HG03064 (cell line): ENCODE data around the gene NEDD9.
A peak's percentile ranks its signal among the peaks of the same experiment; 100 is the strongest.

Source experiments
- ATAC-seq: cut with Tn5 transposase; IDR thresholded peaks from one replicate; pipeline ENCODE4 v1.9.1; 2021; ENCODE audit warnings: low read depth; ENCODE audit not compliant: unreplicated experiment

NEDD9 gene

GRCh38 chr6:11236915-11237314 is 4.4 kb upstream of the NEDD9 start:
- no peak for ATAC-seq

DNA sequence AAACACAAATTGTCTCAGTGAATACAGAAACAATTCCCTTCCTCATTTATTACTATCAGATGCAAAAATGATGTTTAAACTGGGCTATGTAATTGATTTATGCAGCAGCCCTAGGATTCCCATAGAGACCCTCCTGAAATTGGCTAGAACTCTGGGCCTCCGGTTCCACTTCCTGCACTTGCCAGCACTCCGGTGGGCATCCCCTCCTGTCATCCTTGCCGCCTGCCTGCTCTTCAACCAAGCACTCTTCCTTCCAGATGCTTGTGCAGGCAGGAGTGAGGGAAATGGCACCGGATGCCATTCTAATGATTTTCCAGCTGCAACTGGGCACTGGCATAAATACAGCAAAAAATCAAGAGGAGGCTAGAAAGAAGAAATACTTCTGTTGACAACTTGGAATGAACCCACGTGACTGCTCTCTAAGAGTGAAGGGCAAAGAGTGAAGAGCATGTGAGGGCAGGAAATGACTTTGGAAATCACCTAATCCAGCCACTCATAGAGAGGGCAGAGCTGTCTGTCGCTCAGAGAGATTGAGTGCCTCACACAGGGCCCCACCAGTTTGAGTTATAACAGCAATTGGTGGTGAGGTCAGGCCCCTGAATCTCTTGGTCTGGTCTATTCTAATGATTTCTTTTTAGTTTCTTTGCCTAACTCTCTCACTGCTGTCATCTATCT is 3.7 kb upstream of the NEDD9 start:
- ATAC-seq = no peak

DNA sequence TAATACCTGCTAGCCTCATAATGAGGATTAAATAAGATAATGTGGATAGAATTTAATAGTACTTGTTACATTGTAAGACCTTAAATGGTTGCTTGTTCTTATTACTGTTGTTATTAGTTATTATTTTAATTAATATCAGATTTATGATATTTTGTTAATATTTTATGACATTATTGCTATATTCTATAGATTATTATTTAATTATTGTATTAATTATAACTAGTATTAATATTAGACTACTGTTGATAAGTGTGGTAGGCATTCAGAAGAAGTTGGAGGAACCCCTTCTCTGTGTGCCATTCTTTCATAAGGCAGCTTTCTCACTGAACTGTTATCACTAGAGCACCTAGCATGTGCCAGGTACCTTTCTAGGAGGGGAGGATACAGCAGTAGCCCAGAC is 2.6 kb upstream of the NEDD9 start:
- ATAC-seq = no peak

- ATAC-seq = no peak
Observed at GRCh38 chr6:11233673-11234573, 1.5 kb upstream of the NEDD9 start.

GRCh38 chr6:11232770-11233626 is 530 bp upstream of the NEDD9 start:
- no peak for ATAC-seq

DNA sequence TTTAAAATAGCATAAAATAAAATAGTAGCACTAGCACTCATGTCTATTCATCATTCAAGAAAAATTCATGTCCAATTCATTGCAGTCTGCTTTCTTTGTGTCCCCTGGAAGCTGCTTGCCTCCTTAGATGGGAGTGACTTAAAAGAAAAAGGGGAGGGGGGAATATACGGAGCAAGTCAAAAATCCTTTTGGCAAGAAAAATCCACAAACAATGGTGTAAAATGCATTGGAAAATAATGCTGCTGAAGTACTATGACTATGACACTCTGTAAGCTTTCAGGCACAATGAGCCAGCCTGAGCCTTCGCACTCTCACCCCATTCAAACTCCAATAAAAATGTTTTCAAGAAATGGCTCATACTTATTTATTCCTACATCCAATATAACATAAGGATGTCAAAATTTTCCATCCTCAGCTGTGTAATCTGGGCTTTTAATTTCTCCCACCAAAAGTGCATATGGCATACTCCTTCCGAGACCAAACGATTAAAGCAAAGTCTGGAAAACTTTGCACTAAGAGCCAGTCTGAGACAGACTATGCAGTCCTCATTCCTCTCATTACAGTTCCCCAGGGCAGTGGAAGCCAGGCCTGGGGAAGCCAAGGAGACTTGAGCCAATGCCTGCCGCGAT is 790 bp downstream of the NEDD9 start:
- no peak for ATAC-seq

GRCh38 chr6:11231108-11231463 is 1.4 kb downstream of the NEDD9 start:
- no peak for ATAC-seq

DNA sequence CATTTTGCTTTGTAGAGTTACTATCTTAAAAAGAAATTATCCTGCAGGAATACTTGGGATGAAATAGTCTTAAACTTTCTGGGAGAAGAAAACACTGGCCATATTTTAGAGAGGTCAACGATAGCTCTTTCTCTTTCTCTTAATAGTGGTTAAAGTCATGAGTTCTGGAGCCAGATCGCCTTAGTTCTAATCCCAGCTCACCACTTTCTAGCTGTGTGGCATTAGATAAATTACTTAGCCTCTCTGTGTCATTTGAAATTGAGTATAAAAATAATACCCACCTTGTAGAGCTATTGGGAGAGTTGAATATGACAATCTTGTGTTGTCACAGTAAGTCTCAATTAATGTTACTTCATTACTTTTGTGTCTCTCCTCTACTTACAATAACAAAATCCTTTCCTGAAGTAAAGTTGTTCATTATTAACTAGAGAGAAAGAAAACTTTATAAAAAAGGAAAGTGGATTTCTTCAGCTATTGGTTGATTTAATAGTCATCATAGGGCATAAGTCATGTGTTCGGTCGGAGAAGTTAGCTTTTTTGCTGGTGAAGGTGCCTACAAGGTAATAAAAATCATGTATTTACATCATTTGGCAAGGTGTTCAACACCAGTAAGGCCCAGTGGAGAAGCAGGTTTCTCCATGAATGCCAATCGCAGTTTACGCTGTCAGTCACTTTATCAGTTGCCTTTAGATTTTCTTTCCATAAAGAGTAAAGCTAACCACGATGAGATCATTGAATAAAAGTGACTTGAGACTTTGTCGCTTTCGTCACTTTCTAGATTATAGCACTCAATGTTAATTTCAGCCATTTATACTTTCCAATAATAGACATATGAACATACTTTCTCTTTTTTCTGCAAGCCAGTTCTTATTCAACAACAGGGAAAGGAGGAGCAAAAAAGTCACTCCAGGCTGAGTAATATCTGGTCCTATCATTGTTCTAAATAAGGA is 2.0 kb downstream of the NEDD9 start:
- no peak for ATAC-seq

- no peak for ATAC-seq
Observed at GRCh38 chr6:11229655-11230046, 2.8 kb downstream of the NEDD9 start.

- no peak for ATAC-seq
Observed at GRCh38 chr6:11228935-11229654, 3.4 kb downstream of the NEDD9 start.

DNA sequence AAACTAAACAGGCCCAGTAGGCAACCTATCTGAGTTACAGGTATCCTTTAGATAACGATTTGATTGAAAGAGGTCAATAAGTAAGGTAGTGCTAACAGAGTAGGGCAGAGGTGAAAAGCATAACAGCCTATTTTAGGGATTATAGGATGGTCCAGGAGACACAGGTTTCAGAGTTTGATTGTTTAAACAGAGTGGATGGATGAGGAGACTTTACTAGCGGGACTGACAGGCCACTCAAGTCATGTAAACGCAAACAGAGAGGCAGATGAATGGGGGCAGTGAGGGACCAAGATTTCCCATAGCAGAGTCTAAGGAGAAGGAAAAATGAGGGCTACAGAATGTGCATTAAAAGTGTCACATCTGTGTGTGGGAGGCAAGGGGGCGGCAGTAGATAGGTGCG is 4.8 kb downstream of the NEDD9 start:
- no peak for ATAC-seq

DNA sequence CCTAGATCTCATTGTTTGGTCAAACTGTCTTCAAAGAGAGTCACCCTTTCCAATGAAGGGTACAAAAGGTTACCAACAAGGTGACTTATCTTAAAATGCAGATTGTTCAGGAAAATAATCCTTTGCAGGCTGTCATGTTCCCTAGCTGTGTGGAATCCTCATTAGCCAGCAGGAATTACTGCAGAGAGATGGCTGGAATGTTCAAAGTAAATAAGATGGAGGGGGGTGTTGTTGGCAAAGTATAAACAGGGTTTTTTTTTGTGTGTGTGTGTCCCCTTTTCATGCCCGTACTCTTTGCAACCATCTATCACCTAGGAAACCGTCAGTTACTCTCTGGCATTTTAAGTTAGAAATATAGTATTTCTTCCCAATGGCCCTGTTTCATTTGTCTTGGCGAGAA is 6.5 kb downstream of the NEDD9 start:
- no peak for ATAC-seq

DNA sequence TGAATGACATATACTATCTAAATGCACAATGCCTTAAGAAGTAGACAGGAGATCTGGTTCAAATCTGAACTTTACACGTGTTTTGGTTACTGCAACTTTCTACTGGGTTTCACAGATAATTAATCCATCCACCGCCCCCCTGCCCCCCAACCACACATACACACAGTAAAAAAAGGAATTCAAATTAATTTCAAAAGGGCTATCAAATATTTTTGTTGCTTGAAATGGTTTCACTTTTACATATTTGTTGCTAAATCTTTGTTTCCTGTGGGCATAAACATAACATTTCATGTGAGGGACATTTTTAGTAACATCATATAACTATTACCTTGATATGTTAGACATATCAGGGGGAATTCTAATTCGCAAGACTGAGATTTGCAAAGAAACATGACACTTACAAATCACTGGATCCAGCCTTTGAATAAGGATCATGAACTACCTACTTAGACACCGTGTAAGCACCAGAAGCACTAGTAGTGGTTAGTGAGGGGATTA is 7.5 kb downstream of the NEDD9 start:
- no peak for ATAC-seq

DNA sequence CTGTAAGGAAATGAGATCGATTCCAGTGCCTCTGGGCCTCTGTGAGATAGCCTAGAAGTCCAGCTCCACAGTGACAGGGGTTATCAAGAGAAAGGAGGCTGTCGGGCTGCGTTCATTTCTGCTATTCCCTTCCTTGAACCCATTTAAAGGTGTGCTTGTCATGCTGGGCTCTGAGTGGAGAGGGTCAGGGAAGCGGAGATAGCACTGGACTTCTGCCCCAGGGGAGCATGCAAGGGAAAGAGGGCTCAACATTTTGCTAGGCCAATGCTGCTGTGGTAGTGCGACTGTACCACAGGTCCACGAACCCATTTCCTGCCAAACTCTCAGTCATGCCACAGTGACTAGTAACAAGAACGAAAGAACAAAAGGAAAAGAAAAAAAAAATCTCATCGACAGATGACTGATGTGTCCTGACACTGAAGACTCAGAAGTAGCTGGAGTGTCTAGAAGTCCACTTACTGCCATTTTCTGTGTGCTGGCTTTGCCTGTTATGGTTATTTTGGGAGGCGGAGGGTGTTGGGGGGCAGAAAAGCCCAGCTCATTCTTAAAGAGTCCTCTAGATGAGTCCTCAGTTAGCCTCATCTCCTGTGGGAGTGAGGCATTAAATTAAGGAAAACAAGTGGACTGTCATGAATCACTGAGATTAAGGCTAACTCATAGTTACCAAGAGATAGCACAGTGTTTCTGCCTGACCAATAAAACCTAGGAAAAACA is 8.1 kb downstream of the NEDD9 start:
- peak; percentile 67 for ATAC-seq

DNA sequence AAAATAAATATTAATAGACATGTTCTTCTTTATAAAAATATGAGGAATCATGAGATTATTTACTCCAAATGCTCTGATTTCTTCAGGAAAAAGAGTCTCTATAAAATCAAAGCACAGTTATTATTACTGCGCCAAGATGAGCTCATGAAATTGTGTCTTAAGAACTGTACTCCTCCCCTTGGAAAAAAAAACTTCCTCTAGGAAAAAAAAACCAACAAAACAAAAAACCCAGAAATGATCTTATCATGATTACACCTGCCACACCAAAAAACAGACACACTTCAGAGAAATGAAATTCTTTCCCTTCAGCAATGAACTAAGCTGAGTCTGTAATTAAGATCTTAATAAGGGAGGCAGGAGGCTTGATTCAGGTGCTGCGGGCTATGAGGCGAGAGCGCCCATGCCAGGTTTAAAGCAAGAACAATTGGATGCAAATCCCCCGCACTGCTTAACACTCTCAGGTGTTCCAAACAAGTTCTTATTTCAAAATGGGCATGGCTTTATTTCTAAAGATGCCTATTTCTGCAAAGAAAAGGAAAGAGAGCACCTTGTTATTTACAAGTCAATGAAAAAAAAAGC is 9.1 kb downstream of the NEDD9 start:
- no peak for ATAC-seq

DNA sequence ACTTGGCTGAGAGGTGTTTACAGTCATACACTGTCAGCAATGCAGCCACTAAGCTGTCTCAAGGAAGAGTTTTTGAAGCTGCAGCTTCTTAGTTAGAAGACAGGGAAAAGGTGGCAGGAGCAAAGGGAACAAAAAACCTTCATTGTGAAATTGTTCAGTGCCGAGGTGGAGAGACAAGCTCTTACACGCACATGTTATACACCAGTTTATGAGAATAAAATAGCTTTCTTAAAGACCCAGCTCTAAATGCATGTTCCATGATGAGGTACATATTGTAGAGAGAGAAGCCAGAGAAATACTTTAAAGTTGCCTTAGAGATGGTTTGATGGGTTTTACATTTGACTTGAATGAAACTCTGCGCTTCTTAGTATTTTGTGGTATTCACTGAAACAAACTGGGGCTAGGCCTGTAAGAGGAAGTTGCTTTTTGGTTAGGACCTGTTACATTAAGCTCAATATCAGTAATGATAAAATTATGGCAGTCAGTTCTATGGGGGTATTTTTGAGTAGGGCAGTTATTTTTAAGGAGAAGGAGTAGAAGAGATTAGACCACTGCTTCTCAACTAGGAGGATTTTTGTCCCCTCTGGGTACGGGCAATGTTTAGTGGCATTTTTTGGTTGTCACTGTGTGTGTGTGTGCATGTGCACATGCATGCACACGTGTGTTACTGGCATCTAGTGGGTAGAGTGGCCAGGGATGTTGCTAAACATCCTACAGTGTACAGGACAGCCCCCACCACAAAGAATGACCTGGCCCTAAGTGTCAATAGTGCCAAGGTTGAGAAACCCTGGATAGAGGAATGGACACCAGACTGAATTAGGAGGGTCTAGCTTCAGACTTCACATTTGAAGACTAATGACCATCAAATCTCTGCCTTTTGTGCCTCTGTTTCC is 9.8 kb downstream of the NEDD9 start:
- no peak for ATAC-seq
